Measurements from ENCODE around the gene MAN2B1.
A peak's percentile ranks its signal among the peaks of the same experiment; 100 is the strongest.
"Not testable (repeated sequence)": the region's sequence is repeated elsewhere in the genome, so short reads cannot be mapped to it uniquely, and the experiment has no call there.

Gene MAN2B1

DNA sequence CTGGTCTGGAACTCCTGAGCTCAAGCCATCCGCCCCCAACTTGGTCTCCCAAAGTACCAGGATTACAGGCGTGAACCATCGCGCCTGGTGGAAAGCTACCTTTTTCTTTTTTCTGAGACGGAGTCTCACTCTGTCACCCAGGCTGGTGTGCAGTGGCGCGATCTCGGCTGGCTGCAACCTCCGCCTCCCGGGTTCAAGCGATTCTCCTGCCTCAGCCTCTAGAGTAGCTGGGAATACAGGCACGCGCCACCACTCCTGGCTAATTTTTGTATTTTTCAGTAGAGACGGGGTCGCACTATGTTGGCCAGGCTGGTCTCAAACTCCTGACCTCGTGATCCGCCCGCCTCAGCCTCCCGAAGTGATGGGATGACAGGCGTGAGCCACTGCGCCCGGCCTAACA, 30.9 kb upstream of the MAN2B1 start:
- H3K9me3 ChIP-seq; H3K4me3 ChIP-seq; DNase-seq (ENCODE audit: low spot score in 2 of 2); in situ Hi-C loops (cut with MboI; ENCODE audit: low sequenced_read_pairs); H3K4me1 ChIP-seq; H3K27me3 ChIP-seq (ENCODE audit: low read depth): not testable (repeated sequence)
- peaks cover 35% of the 10 kb centered on the region for H3K36me3 ChIP-seq (replicated peaks)

DNA sequence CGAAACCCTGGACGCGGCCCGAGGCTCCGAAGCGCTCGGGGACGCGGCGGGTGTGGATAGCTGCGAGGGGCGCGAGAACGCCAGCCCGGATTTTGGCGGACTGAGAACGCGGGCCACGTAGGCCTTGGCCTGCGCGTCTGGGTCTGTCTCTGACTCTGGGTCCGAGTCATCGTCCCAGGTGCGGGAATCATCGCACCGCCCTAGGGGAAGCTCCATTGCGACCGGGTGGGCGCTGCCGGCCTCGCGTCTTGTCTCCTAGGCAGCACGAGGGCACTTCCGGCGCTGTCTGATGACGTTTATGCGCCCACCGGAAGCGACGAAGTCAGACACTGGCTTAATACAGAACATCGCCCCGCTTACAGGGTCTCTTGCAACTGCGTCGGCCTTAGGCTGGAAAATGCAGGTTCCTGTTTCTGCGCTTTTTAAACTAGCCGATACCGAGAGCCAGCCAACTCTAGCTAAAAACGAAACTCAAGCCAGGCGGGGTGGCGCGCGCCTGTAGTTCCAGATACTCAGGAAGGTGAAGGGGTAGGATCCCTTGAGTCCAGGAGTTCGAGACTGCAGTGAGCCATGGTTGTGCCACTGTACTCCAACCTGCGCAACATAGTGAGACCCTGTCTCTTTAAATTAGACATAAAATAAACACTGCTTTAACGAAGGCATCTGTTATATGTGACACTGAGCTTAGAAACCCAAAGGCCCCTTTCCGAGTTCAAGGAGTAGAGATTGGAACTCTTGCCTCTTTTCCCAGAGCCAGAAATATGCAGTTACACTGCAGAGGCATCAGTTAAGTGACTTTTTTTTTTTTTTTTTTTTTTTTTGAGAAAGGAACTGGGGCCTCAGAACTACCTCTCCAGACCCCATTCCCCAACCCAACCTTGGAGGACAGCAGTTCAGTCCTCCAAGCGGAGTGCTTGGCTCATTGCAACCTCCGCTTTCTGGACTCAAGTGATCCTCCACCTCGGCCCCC, 30.1 kb upstream of the MAN2B1 start, which contains the start of gene FBXW9:
Gene FBXW9, minus strand, starts transcription at position 266 of the 970 bp plus-strand sequence. Its CDS starts 50 bp downstream, at position 216.
- in situ Hi-C loops (cut with MboI; ENCODE audit: low sequenced_read_pairs): no loop called here

DNA sequence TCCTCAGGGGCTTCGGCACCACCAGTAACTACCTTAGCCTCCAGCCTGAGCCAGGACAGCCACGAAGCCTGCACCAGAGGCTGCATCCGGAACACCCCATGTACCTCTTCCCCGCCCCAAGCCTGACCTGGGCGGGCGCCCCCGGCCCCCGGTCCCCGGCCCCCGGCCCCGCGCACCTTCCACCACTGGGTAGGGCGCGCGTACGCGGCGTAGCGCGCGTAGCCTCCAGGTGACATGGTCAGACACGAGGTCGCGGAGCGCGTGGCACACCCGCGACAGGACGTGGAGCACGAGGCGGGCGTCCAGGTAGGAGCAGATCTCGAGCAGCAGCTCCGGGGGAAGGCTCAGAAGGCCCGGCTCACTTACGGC, 29.4 kb upstream of the MAN2B1 start:
- no peak for DNase-seq (ENCODE audit: low spot score in 2 of 2)
- Histone ChIP-seq H3K4me3 (peak overlapping the region; percentile 86), H3K4me1 (peaks cover 5% of the 10 kb centered on the region), H3K36me3 (replicated peaks) (peaks cover 21% of the 10 kb centered on the region), H3K27me3 (ENCODE audit: low read depth) (no peaks in the 10 kb centered on the region), H3K9me3 (no peaks in the 10 kb centered on the region)
- in situ Hi-C loops (cut with MboI; ENCODE audit: low sequenced_read_pairs): no loop called here

More for the DNA sequence above, 30.1 kb upstream of the MAN2B1 start, which contains the start of gene FBXW9:
- Histone ChIP-seq H3K9me3 (no peaks in the 10 kb centered on the region), H3K4me3 (peak within 1 kb of the TSS; percentile 86), H3K27me3 (ENCODE audit: low read depth) (no peaks in the 10 kb centered on the region), H3K36me3 (replicated peaks) (peaks cover 27% of the 10 kb centered on the region), H3K4me1 (peaks cover 5% of the 10 kb centered on the region)
- peak; percentile 86 to 97 for DNase-seq (ENCODE audit: low spot score in 2 of 2)

GRCh38 chr19:12695514-12695913, 29.0 kb upstream of the MAN2B1 start:
- Histone ChIP-seq H3K27me3 (ENCODE audit: low read depth) (no peaks in the 10 kb centered on the region), H3K36me3 (replicated peaks) (peaks cover 17% of the 10 kb centered on the region), H3K4me1 (peaks cover 5% of the 10 kb centered on the region), H3K9me3 (no peaks in the 10 kb centered on the region), H3K4me3 (peak overlapping the region; percentile 86)
- DNase-seq (ENCODE audit: low spot score in 2 of 2): no peak
- in situ Hi-C loops (cut with MboI; ENCODE audit: low sequenced_read_pairs): no loop called here

DNA sequence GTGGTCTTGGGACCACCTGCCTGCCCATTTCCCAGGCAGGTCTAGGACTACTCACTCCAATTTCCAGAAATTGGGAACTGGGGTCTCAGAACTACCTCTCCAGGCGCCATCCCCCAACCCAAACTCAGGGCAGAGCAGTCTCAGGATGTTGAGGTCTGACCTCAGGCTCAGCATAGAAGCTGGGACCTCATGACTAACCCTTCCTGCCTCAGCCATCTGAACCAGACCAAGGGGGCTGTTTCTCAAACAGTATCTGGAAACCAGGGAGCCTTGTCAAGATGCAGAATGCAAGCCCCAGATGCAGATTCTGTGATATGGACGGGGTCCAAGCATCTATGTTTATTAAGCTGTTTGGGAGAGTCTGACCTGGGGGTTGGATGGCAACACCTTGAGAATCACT, 28.6 kb upstream of the MAN2B1 start:
- DNase-seq (ENCODE audit: low spot score in 2 of 2): no peak
- peak overlapping the region; percentile 86 for H3K4me3 ChIP-seq

DNA sequence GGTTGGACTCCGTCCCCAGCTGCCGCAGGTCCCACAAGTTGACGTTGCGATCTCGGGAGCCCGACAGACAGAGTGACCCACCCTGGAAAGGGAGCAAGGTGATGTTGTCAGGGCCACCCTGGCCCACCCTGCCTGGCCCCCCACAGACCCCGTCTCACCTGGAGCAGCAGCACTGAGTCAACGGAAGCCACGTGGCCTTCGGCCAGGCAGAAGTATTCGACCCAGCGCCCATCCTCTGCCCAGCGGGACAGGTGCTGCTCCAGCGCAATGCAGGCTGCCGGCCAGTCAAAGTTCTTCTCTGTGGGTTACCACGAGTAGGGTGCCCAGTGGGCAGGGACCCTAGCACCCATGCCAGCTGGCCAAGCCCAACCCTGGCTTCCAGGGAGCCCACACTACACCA, 28.1 kb upstream of the MAN2B1 start:
- H3K27me3 ChIP-seq (ENCODE audit: low read depth): no peaks in the 10 kb centered on the region
- DNase-seq (ENCODE audit: low spot score in 2 of 2): no peak
- H3K9me3 ChIP-seq: no peaks in the 10 kb centered on the region
- H3K4me1 ChIP-seq: peaks cover 5% of the 10 kb centered on the region
- no peak overlapping the region for H3K4me3 ChIP-seq
- H3K36me3 ChIP-seq (replicated peaks): peaks cover 10% of the 10 kb centered on the region
- in situ Hi-C loops (cut with MboI; ENCODE audit: low sequenced_read_pairs): no loop called here

More for the DNA sequence above, 28.6 kb upstream of the MAN2B1 start:
- H3K27me3 ChIP-seq (ENCODE audit: low read depth): no peaks in the 10 kb centered on the region
- peaks cover 15% of the 10 kb centered on the region for H3K36me3 ChIP-seq (replicated peaks)
- no peaks in the 10 kb centered on the region for H3K9me3 ChIP-seq
- H3K4me1 ChIP-seq: peaks cover 5% of the 10 kb centered on the region
- in situ Hi-C loops (cut with MboI; ENCODE audit: low sequenced_read_pairs): no loop called here

DNA sequence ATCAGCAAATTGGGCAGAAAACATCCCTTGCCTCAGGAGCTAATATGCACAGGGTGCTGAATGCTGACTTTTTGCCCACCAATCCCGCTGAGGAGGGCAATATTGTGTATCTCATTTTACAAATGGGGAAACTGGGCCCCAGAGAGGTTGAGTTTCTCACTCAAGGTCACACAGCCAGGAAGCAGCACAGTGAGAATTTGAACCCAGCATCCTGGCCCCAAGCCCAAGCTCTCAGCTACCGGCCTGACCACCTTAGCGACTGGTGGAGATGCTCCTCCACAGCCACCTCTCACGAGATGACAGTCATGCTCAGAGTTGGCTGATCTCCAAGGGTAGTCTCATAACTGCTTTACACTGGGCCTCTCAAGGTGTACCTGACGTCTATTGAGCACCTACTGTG, 26.4 kb upstream of the MAN2B1 start:
- DNase-seq (ENCODE audit: low spot score in 2 of 2): no peak
- in situ Hi-C loops (cut with MboI; ENCODE audit: low sequenced_read_pairs): no loop called here
- Histone ChIP-seq H3K4me1 (peaks cover 5% of the 10 kb centered on the region), H3K36me3 (replicated peaks) (peaks cover 2% of the 10 kb centered on the region), H3K9me3 (no peaks in the 10 kb centered on the region), H3K27me3 (ENCODE audit: low read depth) (no peaks in the 10 kb centered on the region), H3K4me3 (no peak overlapping the region)

- no peak overlapping the region for H3K4me3 ChIP-seq
- in situ Hi-C loops (cut with MboI; ENCODE audit: low sequenced_read_pairs): no loop called here
These were observed 23.2 kb upstream of the MAN2B1 start for GRCh38 chr19:12689581-12690216.

DNA sequence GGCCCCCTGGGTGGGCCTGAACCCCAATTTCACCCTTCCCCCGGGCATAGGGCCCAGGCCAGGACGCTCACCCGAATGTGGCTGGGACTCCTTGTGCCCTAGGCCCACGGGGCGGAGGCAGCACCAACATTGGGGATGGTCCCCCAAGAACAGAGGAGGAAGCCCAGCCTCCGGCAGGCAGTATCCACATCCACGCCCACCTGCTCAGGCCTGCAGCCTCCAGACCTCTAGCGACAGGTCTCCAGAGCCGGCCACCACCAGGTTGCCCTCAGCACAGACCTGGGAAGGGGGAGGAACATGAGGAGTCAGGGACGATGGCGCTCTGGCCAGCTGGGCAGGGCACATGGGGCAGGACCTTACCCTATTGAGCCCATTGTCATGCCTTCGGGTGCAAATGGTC, 22.5 kb upstream of the MAN2B1 start:
- Histone ChIP-seq H3K27me3 (ENCODE audit: low read depth) (no peaks in the 10 kb centered on the region), H3K4me1 (no peaks in the 10 kb centered on the region), H3K36me3 (replicated peaks) (no peaks in the 10 kb centered on the region; the same call in 1 of the 2 replicates), H3K9me3 (no peaks in the 10 kb centered on the region), H3K4me3 (no peak overlapping the region)
- in situ Hi-C loops (cut with MboI; ENCODE audit: low sequenced_read_pairs): no loop called here
- no peak for DNase-seq (ENCODE audit: low spot score in 2 of 2)

More at GRCh38 chr19:12689581-12690216, 23.2 kb upstream of the MAN2B1 start:
- Histone ChIP-seq H3K4me1 (no peaks in the 10 kb centered on the region), H3K27me3 (ENCODE audit: low read depth) (no peaks in the 10 kb centered on the region), H3K9me3 (no peaks in the 10 kb centered on the region), H3K36me3 (replicated peaks) (no peaks in the 10 kb centered on the region; the same call in 1 of the 2 replicates)
- no peak for DNase-seq (ENCODE audit: low spot score in 2 of 2)

DNA sequence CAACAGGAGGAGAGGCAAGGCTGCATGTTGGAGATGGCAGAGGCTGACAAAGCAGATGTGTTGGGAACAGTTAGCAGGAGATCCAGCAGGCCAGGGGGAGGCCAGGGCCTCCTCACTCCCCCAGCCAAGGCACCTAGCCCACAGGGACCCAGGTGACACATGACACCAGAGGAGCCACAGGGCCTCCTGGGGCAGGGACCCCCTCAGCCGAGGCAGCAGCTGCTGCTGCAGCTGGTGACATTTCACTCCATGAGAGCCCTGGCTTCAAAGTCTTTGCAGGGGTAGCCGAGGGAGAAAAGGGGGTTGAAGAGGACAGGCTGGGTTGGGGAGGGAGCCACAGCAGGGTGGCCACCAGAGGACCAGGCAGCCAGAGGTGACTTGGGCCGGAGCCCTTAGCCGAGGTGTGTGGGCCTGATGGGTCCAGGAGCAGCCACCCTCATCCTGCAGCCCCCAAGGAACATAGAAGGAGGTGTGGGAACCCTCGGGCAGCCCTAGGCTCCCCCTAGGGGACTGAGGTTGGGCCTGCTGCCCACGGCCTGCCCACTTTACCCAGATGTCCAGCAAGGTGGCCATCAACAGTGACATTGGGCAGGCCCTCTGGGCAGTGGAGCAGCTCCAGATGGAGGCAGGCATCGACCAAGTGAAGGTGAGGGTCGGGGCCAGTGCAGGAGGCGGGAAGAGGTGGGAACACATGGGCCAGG, 21.1 kb upstream of the MAN2B1 start, which contains the start of gene GNG14:
Gene GNG14, plus strand, starts transcription at position 503 of the 701 bp plus-strand sequence. Its CDS starts 51 bp downstream, at position 554.
- no peak for DNase-seq (ENCODE audit: low spot score in 2 of 2)
- Histone ChIP-seq H3K36me3 (replicated peaks) (no peaks in the 10 kb centered on the region; the same call in 1 of the 2 replicates), H3K4me3 (no peak within 1 kb of the TSS), H3K4me1 (no peaks in the 10 kb centered on the region), H3K9me3 (no peaks in the 10 kb centered on the region), H3K27me3 (ENCODE audit: low read depth) (no peaks in the 10 kb centered on the region)
- in situ Hi-C loops (cut with MboI; ENCODE audit: low sequenced_read_pairs): no loop called here

- H3K4me1 ChIP-seq: no peaks in the 10 kb centered on the region
- DNase-seq (ENCODE audit: low spot score in 2 of 2): no peak
These were observed 19.3 kb upstream of the MAN2B1 start for GRCh38 chr19:12685831-12686230.

DNA sequence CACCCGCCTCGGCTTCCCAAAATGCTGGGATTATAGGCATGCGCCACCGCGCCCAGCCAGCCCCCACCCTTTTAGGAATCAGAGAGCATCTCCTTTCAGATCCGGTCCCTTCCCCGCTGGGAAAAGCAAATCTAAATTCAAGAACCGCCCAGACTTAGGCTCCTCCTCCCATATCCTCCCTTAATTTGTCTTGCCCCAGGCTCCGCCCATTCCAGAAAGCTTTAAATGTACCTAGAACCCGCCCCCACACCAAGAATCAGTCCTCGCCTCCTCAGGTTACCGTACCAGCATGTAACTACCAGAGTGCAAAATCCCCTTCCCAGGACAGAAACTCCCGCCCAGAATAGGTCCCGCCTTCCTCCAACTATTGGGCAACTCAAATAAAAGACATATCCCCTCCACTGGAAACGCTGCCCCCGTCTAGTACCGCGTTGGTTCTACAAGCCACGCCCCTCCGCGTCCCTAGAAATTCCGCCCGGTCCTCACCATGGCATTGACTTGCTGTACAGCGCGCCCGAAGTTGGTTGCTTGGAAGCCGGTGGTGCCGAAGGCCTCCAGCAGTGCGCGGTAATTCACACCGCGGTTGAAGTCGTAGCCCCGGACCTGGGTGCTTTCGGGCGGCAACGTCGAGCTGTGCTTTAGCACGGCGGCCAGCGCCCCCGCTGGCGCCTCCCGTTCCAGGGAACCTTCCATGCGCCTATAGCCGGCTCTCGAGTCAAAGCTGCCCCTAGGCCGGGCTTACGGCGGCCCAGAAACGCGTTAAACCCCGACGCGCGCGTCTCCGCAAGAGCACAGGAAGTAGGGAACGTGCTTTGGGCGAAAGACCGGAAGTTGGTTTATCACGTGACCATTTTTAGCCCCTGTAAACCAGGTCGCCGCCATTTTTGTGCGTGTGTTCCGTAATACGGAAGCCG, 14.8 kb upstream of the MAN2B1 start, which contains the start of gene DHPS:
Gene DHPS, minus strand, starts transcription at position 807 of the 914 bp plus-strand sequence. Its CDS starts 114 bp downstream, at position 693.
- peaks cover 34% of the 10 kb centered on the region for H3K36me3 ChIP-seq (replicated peaks)
- H3K4me3 ChIP-seq: peak within 1 kb of the TSS; percentile 89
- in situ Hi-C loops (cut with MboI; ENCODE audit: low sequenced_read_pairs): no loop called here
- H3K4me1 ChIP-seq: no peaks in the 10 kb centered on the region
- no peaks in the 10 kb centered on the region for H3K9me3 ChIP-seq
- DNase-seq (ENCODE audit: low spot score in 2 of 2): peak; percentile 97 to 99
- no peaks in the 10 kb centered on the region for H3K27me3 ChIP-seq (ENCODE audit: low read depth)

More at GRCh38 chr19:12685831-12686230, 19.3 kb upstream of the MAN2B1 start:
- Histone ChIP-seq H3K36me3 (replicated peaks) (no peaks in the 10 kb centered on the region; the same call in 1 of the 2 replicates), H3K4me3 (no peak overlapping the region), H3K9me3 (no peaks in the 10 kb centered on the region), H3K27me3 (ENCODE audit: low read depth) (no peaks in the 10 kb centered on the region)
- in situ Hi-C loops (cut with MboI; ENCODE audit: low sequenced_read_pairs): no loop called here
